NB4 (cell line): ENCODE results near the gene FAXDC2.

Experiments
- CTCF ChIP-seq: IDR thresholded peaks from one replicate; pipeline ENCODE4 v1.5.1; 2012; ENCODE audit warnings: low read depth, low read length
- MAX ChIP-seq: IDR thresholded peaks from 2 replicates; pipeline ENCODE4 v1.6.1; 2011; ENCODE audit warnings: low read depth, low read length
- MYC ChIP-seq: IDR thresholded peaks from 2 replicates; pipeline ENCODE4 v1.6.1; 2011; ENCODE audit warnings: low read depth, low read length
- POLR2A ChIP-seq: IDR thresholded peaks from 2 replicates; pipeline ENCODE4 v1.6.1; 2011; ENCODE audit warnings: mild to moderate bottlenecking; ENCODE audit not compliant: insufficient read length; ENCODE audit errors: extremely low read depth

- TF ChIP-seq POLR2A (no peak), CTCF (no peak), MAX (no peak), MYC (no peak)
Observed at GRCh38 chr5:154773326-154773725, 77.1 kb downstream of the FAXDC2 start.
